ENCODE measurements around the gene INPP5F. TPM values are rescaled to one million over a fixed set of nuclear protein-coding genes. Genes with fewer than 3 reads are reported as not detected.

INPP5F gene
- total and polyA plus RNA-seq, 10 donors: 6.0 to 16.2 (median 10.9) TPM

- intact Hi-C loops (cut with DNase I; ENCODE audit: low total_unique reads): loop anchor here (5.0 to 10.0 kb wide), 3 partner anchors 67 to 657 kb away; no protein-coding TSS in a partner anchor
- no peak for DNase-seq
- Histone ChIP-seq H3K36me3 (no peaks in the 10 kb centered on the region), H3K9me3 (no peaks in the 10 kb centered on the region), H3K27me3 (replicated peaks in 1 of 7) (no peaks in the 10 kb centered on the region), H3K4me3 (peak overlapping the region in 1 of 8 donors; percentile 54), H3K27ac (peak overlapping the region in 3 of 8 donors; percentile 1 to 28 (median 12)), H3K4me1 (peaks cover 0 to 27% (median 18%) of the 10 kb centered on the region in 6 donors)
- TF ChIP-seq POLR2A (IDR thresholded peaks at IDR 0.05): no peak
- TF ChIP-seq POLR2AphosphoS5 (IDR thresholded peaks at IDR 0.05): no peak
- no peak for TF ChIP-seq CTCF (IDR thresholded peaks at IDR 0.05 in 8 of 11, conservative IDR thresholded peaks at IDR 0.05 in 3 of 11)
- 56 to 75% (median 67%) methylated on average over 10 of the region's 10 CpGs for WGBS, 5 donors
Measured at GRCh38 chr10:119687192-119688032, 38.4 kb upstream of the INPP5F start.

- TF ChIP-seq POLR2A (IDR thresholded peaks at IDR 0.05): no peak
- peak in 5 of 11 experiments; percentile 8 to 38 (median 18) for TF ChIP-seq CTCF (IDR thresholded peaks at IDR 0.05 in 8 of 11, conservative IDR thresholded peaks at IDR 0.05 in 3 of 11)
- WGBS, 5 donors: 73 to 95% (median 90%) methylated on average over 4 of the region's 4 CpGs
- Histone ChIP-seq H3K9me3 (no peaks in the 10 kb centered on the region), H3K36me3 (no peaks in the 10 kb centered on the region), H3K4me3 (no peak overlapping the region), H3K27ac (no peak overlapping the region), H3K27me3 (replicated peaks in 1 of 7) (no peaks in the 10 kb centered on the region), H3K4me1 (peaks cover 0 to 27% (median 18%) of the 10 kb centered on the region in 6 donors)
- intact Hi-C loops (cut with DNase I; ENCODE audit: low total_unique reads): loop anchor here (5.0 to 10.0 kb wide), 3 partner anchors 67 to 657 kb away; no protein-coding TSS in a partner anchor
- DNase-seq: no peak
Measured at GRCh38 chr10:119688033-119688508, 37.8 kb upstream of the INPP5F start.

GRCh38 chr10:119689016-119689580 is 36.8 kb upstream of the INPP5F start:
- intact Hi-C loops (cut with DNase I; ENCODE audit: low total_unique reads): loop anchor here (5.0 to 10.0 kb wide), 3 partner anchors 66 to 656 kb away; no protein-coding TSS in a partner anchor
- Histone ChIP-seq H3K27ac (no peak overlapping the region), H3K4me3 (no peak overlapping the region), H3K4me1 (peaks cover 0 to 35% (median 18%) of the 10 kb centered on the region in 6 donors), H3K27me3 (replicated peaks in 1 of 7) (no peaks in the 10 kb centered on the region), H3K9me3 (no peaks in the 10 kb centered on the region), H3K36me3 (no peaks in the 10 kb centered on the region)
- no peak for TF ChIP-seq CTCF (IDR thresholded peaks at IDR 0.05 in 8 of 11, conservative IDR thresholded peaks at IDR 0.05 in 3 of 11)
- TF ChIP-seq POLR2AphosphoS5 (IDR thresholded peaks at IDR 0.05): no peak
- no peak for TF ChIP-seq POLR2A (IDR thresholded peaks at IDR 0.05)
- WGBS, 5 donors: 89 to 94% (median 91%) methylated on average over 6 of the region's 6 CpGs
- DNase-seq: no peak

- H3K27me3 ChIP-seq (replicated peaks in 1 of 7): no peaks in the 10 kb centered on the region
- no peak for DNase-seq
- peaks cover 0 to 28% (median 12%) of the 10 kb centered on the region in 6 donors for H3K4me1 ChIP-seq
- no peak overlapping the region for H3K27ac ChIP-seq
- H3K9me3 ChIP-seq: no peaks in the 10 kb centered on the region
- no peaks in the 10 kb centered on the region for H3K36me3 ChIP-seq
- no peak overlapping the region for H3K4me3 ChIP-seq
- intact Hi-C loops (cut with DNase I; ENCODE audit: low total_unique reads): no loop called here
- no peak for TF ChIP-seq POLR2A (IDR thresholded peaks at IDR 0.05)
- TF ChIP-seq CTCF (IDR thresholded peaks at IDR 0.05 in 8 of 11, conservative IDR thresholded peaks at IDR 0.05 in 3 of 11): no peak
- no peak for TF ChIP-seq POLR2AphosphoS5 (IDR thresholded peaks at IDR 0.05)
- 70 to 88% (median 74%) methylated on average over 3 of the region's 3 CpGs for WGBS, 5 donors
Measured at GRCh38 chr10:119691726-119692125, 34.1 kb upstream of the INPP5F start.

Data from spleen (tissue), 11 donors.